PC-9 (cell line): ENCODE data around the gene ADGRL3.

Source experiments
- EZH2 ChIP-seq: fragments of 200-600 bp; sonication (generic); IDR thresholded peaks from 2 replicates; pipeline ENCODE4 v1.8.0; 2017; ENCODE audit warnings: antibody characterized with exemption, low read depth
- TF ChIP-seq, protein P1 (sequence below): fragments of 200-600 bp; sonication (generic); conservative IDR thresholded peaks from 2 replicates; pipeline ENCODE4 v1.6.1; 2017; ENCODE audit warnings: mixed run types, antibody characterized with exemption, mild to moderate bottlenecking, moderate library complexity

DNA sequence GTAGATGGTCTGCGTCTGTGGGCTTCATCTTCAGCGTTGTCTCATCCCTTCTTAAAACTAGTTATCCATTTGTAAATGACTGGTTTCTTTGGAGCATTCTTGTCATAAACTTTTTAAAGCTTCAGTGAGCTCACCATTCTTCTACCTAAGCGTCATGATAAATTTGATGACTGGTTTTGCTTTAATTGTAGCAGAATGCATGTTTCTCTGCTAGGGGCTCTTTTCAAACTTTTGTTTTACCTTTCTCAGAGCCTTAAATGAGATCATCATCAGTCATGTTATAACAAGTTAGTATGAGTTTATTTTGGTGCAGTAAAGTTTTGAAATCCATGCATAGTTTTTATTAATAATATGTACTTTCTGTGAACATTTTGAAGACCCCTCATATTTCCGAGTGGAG, 6.3 kb upstream of the ADGRL3 start:
- TF ChIP-seq, protein P1, sequence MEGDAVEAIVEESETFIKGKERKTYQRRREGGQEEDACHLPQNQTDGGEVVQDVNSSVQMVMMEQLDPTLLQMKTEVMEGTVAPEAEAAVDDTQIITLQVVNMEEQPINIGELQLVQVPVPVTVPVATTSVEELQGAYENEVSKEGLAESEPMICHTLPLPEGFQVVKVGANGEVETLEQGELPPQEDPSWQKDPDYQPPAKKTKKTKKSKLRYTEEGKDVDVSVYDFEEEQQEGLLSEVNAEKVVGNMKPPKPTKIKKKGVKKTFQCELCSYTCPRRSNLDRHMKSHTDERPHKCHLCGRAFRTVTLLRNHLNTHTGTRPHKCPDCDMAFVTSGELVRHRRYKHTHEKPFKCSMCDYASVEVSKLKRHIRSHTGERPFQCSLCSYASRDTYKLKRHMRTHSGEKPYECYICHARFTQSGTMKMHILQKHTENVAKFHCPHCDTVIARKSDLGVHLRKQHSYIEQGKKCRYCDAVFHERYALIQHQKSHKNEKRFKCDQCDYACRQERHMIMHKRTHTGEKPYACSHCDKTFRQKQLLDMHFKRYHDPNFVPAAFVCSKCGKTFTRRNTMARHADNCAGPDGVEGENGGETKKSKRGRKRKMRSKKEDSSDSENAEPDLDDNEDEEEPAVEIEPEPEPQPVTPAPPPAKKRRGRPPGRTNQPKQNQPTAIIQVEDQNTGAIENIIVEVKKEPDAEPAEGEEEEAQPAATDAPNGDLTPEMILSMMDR = no peak
- TF ChIP-seq EZH2 = no peak
